Measurements from ENCODE around the gene RNASE11.
"Not testable (repeated sequence)": the region's sequence is repeated elsewhere in the genome, so short reads cannot be mapped to it uniquely, and the experiment has no call there.

The RNASE11 gene

GRCh38 chr14:20587489-20588154 lies at the start of gene RNASE11:
Gene RNASE11 (minus strand): TSS chr14:20588001.
- DNase-seq (ENCODE audit: low read depth in 2 of 2) = no peak

- no peak for DNase-seq (ENCODE audit: low read depth in 2 of 2)
Measured at GRCh38 chr14:20632831-20633691, 45.3 kb upstream of the RNASE11 start.

DNA sequence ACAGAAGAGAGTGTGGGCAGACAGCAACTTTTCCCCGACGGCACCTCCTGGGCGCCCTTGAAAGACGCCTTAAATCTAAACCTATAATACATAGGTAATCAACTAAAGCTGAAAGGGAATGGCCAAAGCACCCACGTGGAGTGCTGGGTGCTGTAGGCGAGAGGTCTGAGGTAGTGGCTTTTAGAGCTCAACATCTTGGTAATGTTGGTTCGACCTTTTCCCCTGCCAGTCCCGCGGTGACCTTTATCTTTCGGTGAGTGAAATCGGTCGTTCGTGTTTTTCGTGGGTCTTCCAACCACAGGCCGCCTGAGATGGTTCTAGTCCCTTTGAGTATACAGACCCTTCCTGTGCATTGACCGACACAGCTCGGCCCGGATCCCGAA lies 44.6 kb upstream of the RNASE11 start:
- no peak for DNase-seq (ENCODE audit: low read depth in 2 of 2)

DNA sequence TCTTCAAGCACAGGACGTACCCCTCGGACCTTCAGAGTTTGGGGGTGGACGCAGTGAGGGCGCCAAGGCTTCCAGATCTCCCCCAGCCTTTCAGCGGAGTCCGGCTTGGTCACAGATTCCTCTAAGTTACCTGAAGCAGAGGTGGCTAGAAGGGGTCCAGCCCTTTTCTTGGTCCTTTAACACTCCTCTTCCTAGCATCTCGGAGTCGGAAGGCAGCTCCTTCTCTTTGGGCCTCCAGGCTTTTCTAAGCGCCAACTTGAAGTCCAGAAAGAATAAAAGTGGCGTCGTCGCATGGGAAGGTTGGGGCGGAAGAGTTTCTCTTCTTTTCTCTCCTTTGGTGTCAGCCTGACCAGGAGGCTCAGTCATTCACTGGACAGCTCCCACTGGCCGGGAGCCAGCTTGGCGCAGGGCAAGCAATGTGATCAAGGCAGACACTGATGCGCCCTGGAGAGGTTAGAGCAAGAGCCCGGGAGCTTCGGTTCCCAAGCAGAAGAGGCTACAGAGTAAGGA lies 44.1 kb upstream of the RNASE11 start:
- DNase-seq (ENCODE audit: low read depth in 2 of 2) = no peak

- no peak for DNase-seq (ENCODE audit: low read depth in 2 of 2)
Measured at GRCh38 chr14:20631023-20631879, 43.5 kb upstream of the RNASE11 start.

DNA sequence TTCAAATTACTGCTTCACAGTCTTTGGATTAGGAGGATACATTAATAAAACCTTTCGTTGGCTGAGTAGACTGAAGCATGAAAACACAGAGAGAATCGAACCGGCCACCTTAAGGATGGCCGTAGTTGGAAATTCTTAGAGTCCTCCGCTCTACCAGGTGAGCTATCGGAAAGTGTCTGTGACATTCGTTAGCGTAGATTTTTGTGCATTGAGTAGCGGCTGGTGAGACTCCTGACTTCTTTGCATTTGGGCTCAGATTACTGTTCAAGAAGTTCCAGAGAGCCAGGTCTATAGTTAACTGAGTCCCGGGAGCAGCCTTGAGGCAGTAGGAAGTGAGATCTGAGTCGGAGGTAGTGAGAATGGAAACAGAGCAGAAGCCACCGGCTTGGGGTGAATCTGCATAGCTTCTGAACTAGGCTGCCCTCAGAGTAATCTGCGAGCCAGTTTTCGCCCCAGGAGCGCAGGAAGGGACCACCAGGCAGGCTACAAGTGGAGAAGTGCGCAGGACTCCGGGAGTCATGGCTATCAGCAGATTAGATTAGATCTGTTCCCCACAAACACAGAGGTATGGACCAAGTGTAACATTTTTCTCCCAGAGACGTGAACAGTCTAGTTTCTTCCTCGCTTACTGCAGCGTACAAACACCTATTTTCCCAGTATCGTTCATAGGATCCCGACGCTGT lies 42.7 kb upstream of the RNASE11 start:
- no peak for DNase-seq (ENCODE audit: low read depth in 2 of 2)

DNA sequence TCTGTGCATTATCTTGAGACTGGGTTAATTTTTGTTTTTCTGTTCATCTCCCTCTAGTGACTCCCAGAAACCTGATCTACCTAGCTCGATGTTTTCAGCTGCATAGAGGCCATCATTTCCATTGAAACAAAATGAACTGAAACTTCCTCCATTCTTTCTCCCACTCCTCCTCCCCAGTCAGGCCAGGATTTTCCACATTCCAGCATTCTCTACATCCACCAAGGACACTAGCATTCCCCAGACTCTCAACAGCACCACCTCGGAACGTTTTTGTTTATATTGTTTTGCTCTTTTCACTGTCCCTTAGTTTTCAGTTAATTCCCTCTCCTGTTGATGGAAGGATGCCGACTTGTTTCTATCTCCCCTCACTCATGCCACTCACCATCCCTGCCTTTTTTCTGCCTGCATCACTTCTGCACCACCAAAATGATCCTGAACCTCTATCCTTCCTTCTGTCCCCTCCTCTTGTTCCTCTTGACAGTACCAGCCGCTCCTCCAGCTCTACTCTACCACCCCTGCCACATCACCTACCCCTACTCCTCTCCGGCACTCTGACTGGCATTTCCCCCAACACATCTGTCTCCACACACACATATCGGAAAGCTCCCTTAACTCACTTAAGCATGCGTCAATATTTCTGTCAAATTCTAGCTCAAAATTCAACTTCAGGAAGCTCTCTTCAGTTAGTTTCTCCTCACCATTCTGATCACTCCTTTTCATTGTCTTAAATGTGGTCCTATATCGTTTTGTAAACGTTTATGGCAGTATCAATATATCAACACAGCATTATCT lies 40.5 kb upstream of the RNASE11 start:
- no peak for DNase-seq (ENCODE audit: low read depth in 2 of 2)

- DNase-seq (ENCODE audit: low read depth in 2 of 2) = no peak
Measured at GRCh38 chr14:20627346-20628027, 39.7 kb upstream of the RNASE11 start.

DNA sequence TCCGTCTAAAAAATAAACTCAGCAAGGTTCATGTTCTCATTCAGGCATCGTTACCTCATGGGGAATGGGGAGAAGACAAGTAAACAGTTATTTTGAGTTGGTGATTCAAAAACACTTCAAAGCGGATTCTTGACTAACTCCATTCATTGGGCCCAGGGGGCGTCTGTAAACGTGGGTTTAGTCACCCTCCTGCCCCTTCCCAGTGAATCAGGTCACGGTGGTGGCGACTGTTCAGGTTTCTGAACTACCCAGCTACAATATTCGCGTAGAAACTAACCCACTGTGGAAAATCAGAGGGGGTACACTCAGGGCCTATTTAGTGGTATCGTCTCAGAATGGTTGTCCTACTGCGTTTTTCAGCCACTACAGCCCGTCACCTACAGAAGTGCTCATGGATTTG lies 38.5 kb upstream of the RNASE11 start:
- DNase-seq (ENCODE audit: low read depth in 2 of 2) = no peak

GRCh38 chr14:20624495-20625070 lies 36.8 kb upstream of the RNASE11 start:
- no peak for DNase-seq (ENCODE audit: low read depth in 2 of 2)

GRCh38 chr14:20623798-20624197 lies 36.0 kb upstream of the RNASE11 start:
- DNase-seq (ENCODE audit: low read depth in 2 of 2) = no peak

DNA sequence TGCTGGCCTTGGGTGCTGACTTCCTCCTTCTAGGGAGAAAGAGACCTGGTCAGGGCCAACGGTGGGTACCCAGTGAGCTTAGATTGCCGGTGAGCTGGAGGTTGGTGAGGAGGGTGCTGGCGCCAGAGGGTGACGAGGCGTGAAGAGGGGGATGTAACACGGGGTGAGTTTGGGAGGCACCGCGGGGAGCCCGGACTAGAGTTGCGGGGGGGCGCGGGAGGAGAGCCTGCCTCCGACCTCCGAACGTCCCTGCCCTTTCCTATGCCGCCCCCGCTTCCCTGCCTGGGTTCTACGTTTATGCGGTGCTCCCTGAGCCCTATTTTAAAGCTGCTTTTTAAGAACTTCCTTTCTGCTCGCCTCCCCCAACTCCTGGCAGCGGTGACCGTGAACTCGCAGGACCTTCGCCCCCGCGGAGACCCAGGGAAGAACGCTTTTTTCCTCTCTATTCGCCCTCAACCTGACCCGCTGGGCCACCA lies 35.1 kb upstream of the RNASE11 start:
- DNase-seq (ENCODE audit: low read depth in 2 of 2) = no peak

- DNase-seq (ENCODE audit: low read depth in 2 of 2) = no peak
Measured at GRCh38 chr14:20620798-20621478, 33.1 kb upstream of the RNASE11 start.

DNA sequence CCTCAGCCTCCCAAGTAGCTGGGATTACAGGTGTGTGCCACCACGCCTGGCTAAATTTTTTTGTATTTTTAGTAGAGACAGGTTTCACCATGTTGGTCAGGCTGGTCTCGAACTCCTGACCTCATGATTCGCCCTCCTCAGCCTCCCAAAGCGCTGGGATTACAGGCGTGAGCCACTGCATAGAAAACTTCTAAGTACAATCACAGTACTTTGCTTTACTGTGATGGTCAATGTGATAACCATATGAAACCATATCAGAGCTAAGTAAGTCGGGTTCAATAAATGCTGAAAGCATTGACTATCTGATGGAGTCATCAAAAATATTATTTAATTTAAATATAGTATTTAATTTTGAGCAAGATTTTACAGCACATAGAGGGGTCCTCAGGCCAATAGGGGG lies 31.9 kb upstream of the RNASE11 start:
- DNase-seq (ENCODE audit: low read depth in 2 of 2) = not testable (repeated sequence)

DNA sequence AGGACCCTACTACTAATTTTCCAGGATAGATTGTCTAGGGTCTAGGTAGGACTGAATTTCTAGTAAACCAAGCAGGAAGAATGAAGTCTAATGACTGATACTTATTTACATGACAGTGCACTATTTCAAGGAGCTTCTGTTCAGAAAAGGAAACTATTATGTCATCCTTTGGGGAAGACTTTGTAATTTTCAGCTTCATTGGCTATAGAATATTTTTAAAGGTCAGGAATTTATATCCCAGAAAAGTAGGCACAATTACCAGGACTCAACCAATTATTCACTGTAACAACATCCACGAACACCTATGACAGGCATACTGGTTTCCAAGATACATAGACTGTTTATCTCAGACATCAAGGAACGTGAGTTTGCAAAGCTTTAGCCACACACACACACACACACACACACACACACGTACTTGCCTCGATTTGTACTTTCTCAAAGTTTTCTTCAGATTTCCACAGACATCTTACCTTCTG lies 30.5 kb upstream of the RNASE11 start:
- DNase-seq (ENCODE audit: low read depth in 2 of 2) = no peak

DNA sequence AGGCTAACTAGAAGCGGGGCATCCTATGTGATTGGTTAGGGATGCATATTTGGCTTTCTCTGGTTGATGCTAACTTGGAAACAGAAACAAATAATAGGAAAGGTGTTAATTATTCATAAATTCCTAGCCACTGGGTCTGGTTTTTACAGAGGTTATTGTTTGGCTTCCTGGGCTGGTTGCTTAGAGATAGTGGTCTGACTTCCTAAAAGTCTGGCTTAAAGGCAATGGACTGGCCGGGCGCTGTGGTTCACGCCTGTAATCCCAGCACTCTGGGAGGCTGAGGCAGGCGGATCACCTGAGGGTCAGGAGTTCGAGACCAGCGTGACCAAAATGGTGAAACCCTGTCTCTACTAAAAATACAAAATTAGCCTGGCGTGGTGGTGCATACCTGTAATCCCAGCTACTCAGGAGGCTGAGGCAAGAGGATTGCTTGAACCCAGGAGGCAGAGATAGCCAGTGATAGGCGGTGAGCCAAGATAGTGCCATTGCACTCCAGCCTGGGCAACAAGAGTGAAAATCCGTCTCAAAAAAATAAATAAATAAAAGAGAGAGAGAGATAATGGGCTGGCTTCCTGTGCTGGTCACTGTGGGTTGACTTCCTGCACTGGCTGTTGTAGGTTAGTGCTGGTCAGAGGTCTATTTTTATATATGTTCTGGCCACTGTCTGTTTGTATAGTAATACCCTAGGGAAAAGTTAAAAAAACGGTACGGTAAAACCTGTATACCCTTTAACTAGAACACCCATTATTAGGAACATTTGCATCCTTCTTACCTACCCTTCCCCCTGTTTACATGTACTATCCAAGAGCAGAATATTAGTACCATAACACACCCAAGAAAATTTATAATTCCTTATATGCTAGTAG lies 29.6 kb upstream of the RNASE11 start:
- no peak for DNase-seq (ENCODE audit: low read depth in 2 of 2)

GRCh38 chr14:20615996-20616395 lies 28.2 kb upstream of the RNASE11 start:
- DNase-seq (ENCODE audit: low read depth in 2 of 2) = no peak
